Esophagus muscularis mucosa (tissue), 4 donors: Measurements from ENCODE around the gene STAT6. TPM values are rescaled to one million over a fixed set of nuclear protein-coding genes. Genes with fewer than 3 reads are reported as not detected.

Source experiments
- DNase-seq: peaks from one replicate; pipeline ENCODE4 v3.0.0-alpha.2; 2017; ENCODE audit errors: extremely low spot score
- H3K27ac ChIP-seq, 4 donors: fragments of 200-600 bp; sonication (generic); replicated peaks in 1 of 4; 1 replicate in 3 of 4; 2 replicates in 1 of 4; pipeline ENCODE4 v1.5.1; 2016 to 2019; ENCODE audit warnings: mild to moderate bottlenecking in 1 of 4
- H3K27me3 ChIP-seq, 4 donors: fragments of 200-600 bp; sonication (generic); one replicate each; pipeline versions ENCODE4 v1.5.1 to v1.6.0; 2016 to 2019
- H3K36me3 ChIP-seq, 4 donors: fragments of 200-600 bp; sonication (generic); one replicate each; pipeline ENCODE4 v1.5.1; 2016 to 2019
- H3K4me1 ChIP-seq, 4 donors: fragments of 200-600 bp; sonication (generic); one replicate each; pipeline ENCODE4 v1.5.1; 2016 to 2019
- H3K4me3 ChIP-seq, 4 donors: fragments of 200-600 bp; sonication (generic); 1 replicate in 2 of 4; 2 replicates in 2 of 4; pipeline ENCODE4 v1.5.1; 2016 to 2019; ENCODE audit warnings: mild to moderate bottlenecking in 4 of 4, moderate library complexity in 1 of 4
- H3K9me3 ChIP-seq, 4 donors: fragments of 200-600 bp; sonication (generic); 1 replicate in 3 of 4; 2 replicates in 1 of 4; pipeline ENCODE4 v1.5.1; 2016 to 2019
- EP300 ChIP-seq: sonication (generic); formaldehyde crosslinking; IDR thresholded peaks from one replicate; pipeline ENCODE4 v1.6.1; 2017; ENCODE audit warnings: antibody characterized with exemption
- POLR2A ChIP-seq: fragments of 450-650 bp; IDR thresholded peaks from one replicate; pipeline ENCODE4 v1.6.1; 2017; ENCODE audit warnings: antibody characterized with exemption, moderate library complexity, mild to moderate bottlenecking, low read depth
- POLR2AphosphoS5 ChIP-seq, 2 donors: sonication (generic); formaldehyde crosslinking; IDR thresholded peaks; one replicate each; pipeline ENCODE4 v1.6.1; 2017; ENCODE audit warnings: antibody characterized with exemption in 2 of 2
- WGBS: methylation state at CpG from one replicate; pipeline ENCODE4 v1.1.5; 2018; 5-methylcytosine and 5-hydroxymethylcytosine counted together
- intact Hi-C: fragments of 100-400 bp; cut with DNase I; formaldehyde crosslinking; loops from one replicate; pipeline ENCODE4 v1.15.1; 2023
- total RNA-seq, 4 donors: library from RNA; depleted of rRNA; stranded (reverse); fragments of >200 nt; gene quantifications; one replicate each; pipeline versions ENCODE4 v1.1.0 to v1.2.1, GENCODE V29; 2016
- TF ChIP-seq, protein P1 (sequence below), 3 experiments: fragments of 200-600 bp in 2 of 3; fragments of 450-650 bp in 1 of 3; sonication (generic) in 2 of 3; IDR thresholded peaks; one replicate each; pipeline ENCODE4 v1.5.1; 2017 to 2019; ENCODE audit warnings: antibody characterized with exemption in 3 of 3, mild to moderate bottlenecking in 2 of 3, moderate library complexity in 1 of 3

STAT6 gene
- total RNA-seq, 4 donors from 2014 or later: 111 to 168 (median 157) TPM

DNA sequence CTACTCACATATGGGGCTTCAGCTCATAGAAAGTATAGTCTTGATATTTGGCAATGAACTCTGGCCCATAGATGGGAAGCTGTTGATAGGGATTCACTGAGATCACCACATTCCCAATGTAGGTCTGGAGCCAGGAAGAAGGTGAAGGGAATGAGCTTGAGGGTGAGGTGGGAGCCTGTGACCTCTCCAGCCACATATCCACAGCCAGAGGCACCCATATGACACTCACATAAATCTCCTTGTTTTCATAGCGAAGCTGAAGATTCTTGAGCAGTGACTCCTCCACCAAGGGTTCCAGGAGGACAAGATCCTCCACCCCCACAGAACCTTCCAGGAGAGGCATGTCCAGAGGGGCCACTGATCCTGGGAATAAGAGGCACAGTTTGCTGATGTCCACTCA is 63.2 kb downstream of the STAT6 start:
- intact Hi-C loops: no loop called here
- WGBS: 100% methylated on average over 1 of the region's 1 CpG
- no peak for DNase-seq
- TF ChIP-seq, protein P1, sequence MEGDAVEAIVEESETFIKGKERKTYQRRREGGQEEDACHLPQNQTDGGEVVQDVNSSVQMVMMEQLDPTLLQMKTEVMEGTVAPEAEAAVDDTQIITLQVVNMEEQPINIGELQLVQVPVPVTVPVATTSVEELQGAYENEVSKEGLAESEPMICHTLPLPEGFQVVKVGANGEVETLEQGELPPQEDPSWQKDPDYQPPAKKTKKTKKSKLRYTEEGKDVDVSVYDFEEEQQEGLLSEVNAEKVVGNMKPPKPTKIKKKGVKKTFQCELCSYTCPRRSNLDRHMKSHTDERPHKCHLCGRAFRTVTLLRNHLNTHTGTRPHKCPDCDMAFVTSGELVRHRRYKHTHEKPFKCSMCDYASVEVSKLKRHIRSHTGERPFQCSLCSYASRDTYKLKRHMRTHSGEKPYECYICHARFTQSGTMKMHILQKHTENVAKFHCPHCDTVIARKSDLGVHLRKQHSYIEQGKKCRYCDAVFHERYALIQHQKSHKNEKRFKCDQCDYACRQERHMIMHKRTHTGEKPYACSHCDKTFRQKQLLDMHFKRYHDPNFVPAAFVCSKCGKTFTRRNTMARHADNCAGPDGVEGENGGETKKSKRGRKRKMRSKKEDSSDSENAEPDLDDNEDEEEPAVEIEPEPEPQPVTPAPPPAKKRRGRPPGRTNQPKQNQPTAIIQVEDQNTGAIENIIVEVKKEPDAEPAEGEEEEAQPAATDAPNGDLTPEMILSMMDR (IDR thresholded peaks at IDR 0.05): no peak
- TF ChIP-seq POLR2AphosphoS5 (IDR thresholded peaks at IDR 0.05) (no peak), POLR2A (no peak)
- Histone ChIP-seq H3K27ac (no peak overlapping the region), H3K9me3 (no peaks in the 10 kb centered on the region), H3K27me3 (no peaks in the 10 kb centered on the region), H3K4me1 (no peaks in the 10 kb centered on the region), H3K4me3 (no peak overlapping the region), H3K36me3 (no peaks in the 10 kb centered on the region)

DNA sequence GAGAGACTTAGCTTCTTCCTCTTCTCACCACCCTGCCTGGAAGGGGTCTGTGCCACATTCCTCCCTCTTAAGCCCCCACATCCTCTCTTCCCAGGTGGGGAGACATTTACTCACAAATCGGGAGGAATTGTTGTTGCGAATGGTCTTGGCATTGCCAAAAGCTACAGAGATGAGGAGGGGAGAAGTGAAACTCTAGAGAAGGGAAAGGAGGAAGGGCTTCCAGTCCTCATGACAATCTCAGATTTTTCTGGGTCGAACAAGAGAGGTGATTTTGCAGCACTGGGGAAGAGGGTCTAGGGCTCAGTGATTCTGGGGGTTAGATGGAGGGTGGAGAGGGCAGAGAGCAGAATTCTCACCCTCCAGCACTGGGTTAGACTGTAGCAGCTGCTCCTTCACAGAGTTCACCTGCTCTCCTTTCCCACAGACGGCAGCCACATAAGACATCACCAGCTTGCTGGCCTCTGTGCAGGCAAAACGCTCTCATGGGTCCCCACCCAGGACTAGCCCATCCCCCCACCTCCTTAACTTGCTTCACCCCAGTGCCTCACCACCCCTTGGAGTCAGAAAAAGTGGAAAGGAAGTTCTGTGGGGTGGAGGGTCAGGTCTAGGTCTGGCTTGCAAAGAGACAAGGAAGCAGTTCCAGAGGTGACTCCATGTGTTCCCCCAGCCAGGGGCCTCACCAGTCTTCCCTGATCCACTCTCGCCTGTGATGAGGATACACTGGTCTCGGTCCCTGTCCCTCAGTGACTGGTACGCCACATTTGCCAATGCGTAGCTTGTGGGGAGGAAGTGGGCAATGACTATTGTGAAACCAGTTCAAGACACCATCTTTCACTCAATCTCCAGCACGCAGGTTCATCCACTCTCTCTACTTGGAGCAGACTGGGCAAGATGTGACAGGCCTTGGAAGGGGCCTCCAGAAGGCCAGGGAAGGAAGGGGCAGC is 63.9 kb downstream of the STAT6 start:
- Histone ChIP-seq H3K4me1 (no peaks in the 10 kb centered on the region), H3K4me3 (no peak overlapping the region), H3K27ac (no peak overlapping the region), H3K9me3 (no peaks in the 10 kb centered on the region), H3K36me3 (no peaks in the 10 kb centered on the region), H3K27me3 (no peaks in the 10 kb centered on the region)
- no peak for DNase-seq
- TF ChIP-seq, protein P1 (IDR thresholded peaks at IDR 0.05): no peak
- TF ChIP-seq EP300: no peak
- TF ChIP-seq POLR2A: no peak
- TF ChIP-seq POLR2AphosphoS5 (IDR thresholded peaks at IDR 0.05): no peak
- intact Hi-C loops: no loop called here
- WGBS: 73% methylated on average over 10 of the region's 10 CpGs

DNA sequence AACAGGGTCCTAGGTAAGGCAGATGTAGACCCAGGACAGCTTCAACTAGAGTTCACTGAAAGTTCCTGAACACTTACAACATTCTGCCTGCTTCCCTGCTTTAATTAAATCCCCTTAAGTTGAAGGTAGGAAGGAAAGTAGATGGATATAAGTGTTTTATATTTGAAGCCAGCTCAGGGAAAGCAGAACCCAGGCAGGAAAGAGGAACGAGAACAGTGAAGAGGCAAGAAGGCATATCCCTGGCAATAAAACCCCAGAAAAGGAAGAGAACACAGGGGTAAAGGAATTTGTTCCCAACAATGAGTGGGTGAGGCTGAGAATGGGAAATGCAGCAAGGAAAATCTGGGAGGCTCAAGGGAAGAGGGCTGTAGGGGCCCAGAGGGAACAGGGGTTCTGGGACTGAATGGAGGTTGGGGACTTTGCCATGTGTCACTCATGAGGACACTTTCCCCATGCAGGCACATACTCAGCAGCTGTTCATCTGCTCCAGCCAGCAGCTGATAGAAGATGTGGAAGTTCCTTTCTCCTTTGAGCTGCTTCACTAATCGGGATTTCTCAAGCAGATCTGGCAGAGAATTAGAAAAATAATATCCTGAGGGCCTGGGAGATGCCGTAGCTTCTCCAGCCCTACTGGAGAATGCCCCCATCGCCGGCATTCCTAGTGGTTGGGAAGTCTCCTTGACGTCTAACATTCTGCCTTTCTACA is 64.9 kb downstream of the STAT6 start:
- TF ChIP-seq POLR2AphosphoS5 (IDR thresholded peaks at IDR 0.05): no peak
- TF ChIP-seq, protein P1 (IDR thresholded peaks at IDR 0.05): no peak
- no peak for TF ChIP-seq EP300
- no peak for TF ChIP-seq POLR2A
- Histone ChIP-seq H3K36me3 (no peaks in the 10 kb centered on the region), H3K4me3 (no peak overlapping the region), H3K4me1 (no peaks in the 10 kb centered on the region), H3K9me3 (no peaks in the 10 kb centered on the region), H3K27ac (no peak overlapping the region), H3K27me3 (no peaks in the 10 kb centered on the region)
- 74% methylated on average over 6 of the region's 6 CpGs for WGBS
- DNase-seq: no peak
- intact Hi-C loops: no loop called here

Other genes with a start within 250 kb of the STAT6 start
- gene SDR9C7, start 177.0 kb downstream of the STAT6 start, total RNA-seq: under 1 TPM in 2 of 4 donors, not detected in 2; 0.40 to 0.42 TPM
- gene RDH16, start 153.8 kb downstream of the STAT6 start, total RNA-seq: under 1 TPM in 3 of 4 donors, not detected in 1; 0.17 to 0.69 (median 0.42) TPM
- gene ZBTB39, start 104.8 kb downstream of the STAT6 start, total RNA-seq: 1 to 10 TPM; 5.0 to 9.1 (median 7.1) TPM
- not detected for gene TAC3, start 94.8 kb downstream of the STAT6 start, total RNA-seq
- gene MYO1A, start 61.2 kb downstream of the STAT6 start, total RNA-seq: 1 to 10 TPM in 1 of 4 donors, under 1 TPM in 3; 0.06 to 1.1 (median 0.83) TPM
- gene NEMP1, start 32.6 kb downstream of the STAT6 start, total RNA-seq: 10 to 100 TPM in 2 of 4 donors, 1 to 10 TPM in 2; 8.3 to 11.8 (median 10.0) TPM
- gene NAB2, start 22.2 kb downstream of the STAT6 start, total RNA-seq: 10 to 100 TPM; 21.6 to 41.5 (median 35.1) TPM
- gene LRP1, start 17.1 kb upstream of the STAT6 start, total RNA-seq: 100 to 1,000 TPM; 203 to 338 (median 250) TPM
- not detected for gene LRP1-AS, start 36.3 kb upstream of the STAT6 start, total RNA-seq
- not detected for gene NXPH4, start 105.4 kb upstream of the STAT6 start, total RNA-seq
- gene SHMT2, start 118.3 kb upstream of the STAT6 start, total RNA-seq: 10 to 100 TPM; 22.8 to 60.4 (median 34.6) TPM
- gene STAC3, start 139.8 kb upstream of the STAT6 start, total RNA-seq: 1 to 10 TPM in 2 of 4 donors, under 1 TPM in 2; 0.42 to 1.7 (median 1.2) TPM